A673 (cell line): ENCODE data around the gene PTTG1IP. TPM values are rescaled to one million over a fixed set of nuclear protein-coding genes. Genes with fewer than 3 reads are reported as not detected.

Experiments used
- BruUV-seq: library from RNA; stranded (reverse); fragments of 400-500 nt; replicated peaks from 2 replicates; lab custom pipeline; 2021; lab: Mats Ljungman, UMichigan
- CTCF ChIA-PET: fragments of 300-600 bp; sonication (Branson Sonifier 250); formaldehyde crosslinking; loops from one replicate; lab custom pipeline; 2022; ENCODE audit warnings: antibody characterized with exemption; lab: Charles Lee
- POLR2A ChIA-PET: fragments of 300-600 bp; sonication (Branson Sonifier 250); formaldehyde crosslinking; loops from one replicate; lab custom pipeline; 2022; ENCODE audit warnings: antibody characterized with exemption; ENCODE audit not compliant: low non-redundant PET; lab: Charles Lee
- DNase-seq: peaks from one replicate; pipeline ENCODE4 v3.0.0-alpha.2; 2015; ENCODE audit warnings: low spot score
- H3K27ac ChIP-seq: fragments of 200-600 bp; sonication (generic); 2 replicates; pipeline ENCODE4 v1.5.1; 2016; ENCODE audit warnings: mixed run types, low read depth, mild to moderate bottlenecking, mixed read lengths, antibody characterized with exemption, low read length; ENCODE audit not compliant: poor library complexity, severe bottlenecking
- H3K27me3 ChIP-seq: fragments of 200-600 bp; sonication (generic); replicated peaks from 2 replicates; pipeline ENCODE4 v1.6.1; 2017; ENCODE audit warnings: mixed run types, low read depth, mild to moderate bottlenecking, mixed read lengths, antibody characterized with exemption, low read length; ENCODE audit not compliant: insufficient read depth, poor library complexity
- H3K36me3 ChIP-seq: fragments of 200-600 bp; sonication (generic); 2 replicates; pipeline ENCODE4 v1.6.1; 2016; ENCODE audit warnings: mixed run types, mild to moderate bottlenecking, mixed read lengths, antibody characterized with exemption, low read length; ENCODE audit not compliant: insufficient read depth, poor library complexity, severe bottlenecking
- H3K4me1 ChIP-seq: fragments of 200-600 bp; sonication (generic); 2 replicates; pipeline ENCODE4 v1.6.1; 2017; ENCODE audit warnings: mixed run types, mild to moderate bottlenecking, mixed read lengths, antibody characterized with exemption, low read length; ENCODE audit not compliant: insufficient read depth, poor library complexity, severe bottlenecking
- H3K4me3 ChIP-seq: fragments of 200-600 bp; sonication (generic); 2 replicates; pipeline ENCODE4 v1.5.1; 2016; ENCODE audit warnings: low read depth, mixed run types, mild to moderate bottlenecking, mixed read lengths, low read length; ENCODE audit not compliant: poor library complexity, severe bottlenecking
- H3K9me3 ChIP-seq: fragments of 200-600 bp; sonication (generic); 2 replicates; pipeline ENCODE4 v1.6.1; 2016; ENCODE audit warnings: mixed run types, low read depth, mild to moderate bottlenecking, mixed read lengths, antibody characterized with exemption, low read length; ENCODE audit not compliant: poor library complexity, severe bottlenecking
- CTCF ChIP-seq: fragments of 300-800, 200-600 bp; sonication (generic); conservative IDR thresholded peaks from 2 replicates; pipeline ENCODE4 v1.5.1; 2017; ENCODE audit warnings: low read depth, mild to moderate bottlenecking, antibody characterized with exemption, low read length, moderate library complexity, mixed read lengths
- EZH2 ChIP-seq: fragments of 200-600 bp; sonication (generic); IDR thresholded peaks from 2 replicates; pipeline ENCODE4 v1.6.1; 2017; ENCODE audit warnings: borderline replicate concordance, low read depth, mild to moderate bottlenecking, mixed read lengths, antibody characterized with exemption, low read length; ENCODE audit not compliant: poor library complexity, severe bottlenecking
- intact Hi-C: fragments of 100-400 bp; cut with micrococcal nuclease; formaldehyde crosslinking; loops from one replicate; pipeline ENCODE4 v1.10.0; 2022; ENCODE audit not compliant: unreplicated experiment
- total RNA-seq: library from RNA; stranded (reverse); gene quantifications from 2 replicates; pipeline ENCODE4 v1.2.3, GENCODE V29; 2021

PTTG1IP gene
- total RNA-seq, 1 experiment from 2014 or later: 216 TPM

- TF ChIP-seq CTCF (no peak), EZH2 (no peak)
- ChIA-PET CTCF (no interaction called here), POLR2A (no interaction called here)
- Histone ChIP-seq H3K4me1 (peaks cover 38% of the 10 kb centered on the region), H3K27ac (peak overlapping the region; percentile 68), H3K4me3 (no peak overlapping the region), H3K9me3 (no peaks in the 10 kb centered on the region), H3K36me3 (no peaks in the 10 kb centered on the region), H3K27me3 (no peaks in the 10 kb centered on the region)
- no TSS peak for BruUV-seq
- intact Hi-C loops: no loop called here
- DNase-seq: no peak
These were observed 38.6 kb upstream of the PTTG1IP start for GRCh38 chr21:44912158-44912473.

- H3K27me3 ChIP-seq: no peaks in the 10 kb centered on the region
- H3K27ac ChIP-seq: peak overlapping the region; percentile 68
- no peak overlapping the region for H3K4me3 ChIP-seq
- no peaks in the 10 kb centered on the region for H3K36me3 ChIP-seq
- POLR2A ChIA-PET: no interaction called here
- intact Hi-C loops: no loop called here
- H3K9me3 ChIP-seq: no peaks in the 10 kb centered on the region
- TF ChIP-seq CTCF (no peak), EZH2 (no peak)
- DNase-seq: peak; percentile 49
- peaks cover 35% of the 10 kb centered on the region for H3K4me1 ChIP-seq
- CTCF ChIA-PET: interaction anchor here (0.6 kb wide), 1 partner anchor 21 kb away, joined by 3 read pairs; no protein-coding TSS in a partner anchor
- no TSS peak for BruUV-seq
These were observed 38.1 kb upstream of the PTTG1IP start for GRCh38 chr21:44911384-44912157.

GRCh38 chr21:44911068-44911383 is 37.5 kb upstream of the PTTG1IP start:
- ChIA-PET CTCF (no interaction called here), POLR2A (no interaction called here)
- Histone ChIP-seq H3K4me3 (no peak overlapping the region), H3K27ac (peak overlapping the region; percentile 68), H3K9me3 (no peaks in the 10 kb centered on the region), H3K4me1 (peaks cover 35% of the 10 kb centered on the region), H3K27me3 (no peaks in the 10 kb centered on the region), H3K36me3 (no peaks in the 10 kb centered on the region)
- BruUV-seq: no TSS peak
- intact Hi-C loops: no loop called here
- TF ChIP-seq CTCF (no peak), EZH2 (no peak)
- no peak for DNase-seq
